GM12864 (cell line): ENCODE data around the gene NIPAL4.

Experiments
- DNase-seq: peaks from one replicate; pipeline ENCODE4 v3.0.0-alpha.2; 2011; ENCODE audit warnings: low read depth
- H3K4me3 ChIP-seq: 2 replicates; pipeline ENCODE4 v1.5.1; 2011; ENCODE audit warnings: mild to moderate bottlenecking, low read depth, low read length, control low read depth
- TF ChIP-seq, protein P1 (sequence below): IDR thresholded peaks from 2 replicates; pipeline ENCODE4 v1.5.1; 2011; ENCODE audit warnings: low read depth, mild to moderate bottlenecking, moderate library complexity, low read length, control low read depth, inconsistent platforms; ENCODE audit errors: missing control alignments

Gene NIPAL4

DNA sequence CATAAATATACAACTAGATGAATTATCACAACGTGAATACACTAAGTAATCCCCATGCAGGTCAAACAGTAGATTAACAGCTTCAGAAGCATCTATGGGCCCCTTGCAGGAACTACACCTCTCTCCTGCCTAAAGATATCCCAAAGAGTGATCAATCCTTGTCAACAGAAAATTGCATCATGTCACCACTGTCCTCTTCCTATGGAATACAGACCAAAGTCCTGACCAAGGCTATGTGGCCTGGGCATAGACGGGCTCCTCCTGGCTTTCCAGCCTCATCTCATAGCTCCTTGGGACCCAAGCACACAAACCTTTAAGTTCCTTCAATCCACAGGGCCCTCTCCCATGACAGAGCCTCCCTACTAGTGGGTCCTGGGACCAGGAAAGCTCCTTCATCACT, 25.3 kb downstream of the NIPAL4 start:
- DNase-seq = no peak
- H3K4me3 ChIP-seq = no peak overlapping the region

DNA sequence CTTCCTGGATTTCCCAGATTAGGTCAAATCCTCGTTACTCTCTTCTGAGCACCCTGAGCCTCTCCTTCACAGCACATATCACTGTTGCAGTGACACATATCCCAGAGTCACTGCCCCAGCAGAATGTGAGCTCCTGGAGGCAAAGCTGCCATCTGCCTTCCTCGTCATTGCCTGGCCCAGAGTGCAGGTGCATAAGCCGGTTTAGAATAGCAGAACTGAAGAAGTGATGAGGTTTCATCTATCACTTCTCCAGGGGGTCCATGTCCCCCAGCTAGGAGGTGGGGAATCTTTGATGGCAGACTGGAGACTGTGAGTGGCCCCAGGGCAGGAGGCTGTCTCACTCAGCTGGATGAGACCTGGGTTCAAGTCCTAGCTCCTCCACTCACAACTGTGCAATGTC, 25.8 kb downstream of the NIPAL4 start:
- DNase-seq = no peak
- TF ChIP-seq, protein P1, sequence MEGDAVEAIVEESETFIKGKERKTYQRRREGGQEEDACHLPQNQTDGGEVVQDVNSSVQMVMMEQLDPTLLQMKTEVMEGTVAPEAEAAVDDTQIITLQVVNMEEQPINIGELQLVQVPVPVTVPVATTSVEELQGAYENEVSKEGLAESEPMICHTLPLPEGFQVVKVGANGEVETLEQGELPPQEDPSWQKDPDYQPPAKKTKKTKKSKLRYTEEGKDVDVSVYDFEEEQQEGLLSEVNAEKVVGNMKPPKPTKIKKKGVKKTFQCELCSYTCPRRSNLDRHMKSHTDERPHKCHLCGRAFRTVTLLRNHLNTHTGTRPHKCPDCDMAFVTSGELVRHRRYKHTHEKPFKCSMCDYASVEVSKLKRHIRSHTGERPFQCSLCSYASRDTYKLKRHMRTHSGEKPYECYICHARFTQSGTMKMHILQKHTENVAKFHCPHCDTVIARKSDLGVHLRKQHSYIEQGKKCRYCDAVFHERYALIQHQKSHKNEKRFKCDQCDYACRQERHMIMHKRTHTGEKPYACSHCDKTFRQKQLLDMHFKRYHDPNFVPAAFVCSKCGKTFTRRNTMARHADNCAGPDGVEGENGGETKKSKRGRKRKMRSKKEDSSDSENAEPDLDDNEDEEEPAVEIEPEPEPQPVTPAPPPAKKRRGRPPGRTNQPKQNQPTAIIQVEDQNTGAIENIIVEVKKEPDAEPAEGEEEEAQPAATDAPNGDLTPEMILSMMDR = no peak
- H3K4me3 ChIP-seq = no peak overlapping the region

More for the DNA sequence above, 25.3 kb downstream of the NIPAL4 start:
- TF ChIP-seq, protein P1 = no peak

DNA sequence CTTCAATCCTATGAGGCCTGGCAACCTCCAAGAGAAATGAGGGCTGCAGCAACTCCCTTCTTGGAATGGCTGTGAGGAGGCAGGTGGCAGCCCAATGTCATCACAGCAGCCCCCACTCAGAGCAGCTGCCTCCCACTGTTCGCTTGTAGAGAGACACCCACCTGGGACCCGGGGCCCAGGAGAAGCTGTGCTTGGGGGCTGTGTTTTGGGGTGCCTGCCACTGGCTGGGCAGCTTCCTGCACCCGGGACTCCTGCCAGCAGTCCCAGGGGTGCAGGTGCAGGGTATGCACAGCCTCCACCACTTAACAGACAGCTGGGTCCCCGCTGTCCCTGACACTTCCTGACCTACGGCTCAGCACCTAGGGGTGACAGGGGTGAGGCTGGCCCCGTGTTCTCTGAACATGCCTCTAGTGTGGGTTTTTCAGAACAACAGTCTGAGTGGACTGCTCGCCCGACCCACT, 26.2 kb downstream of the NIPAL4 start:
- no peak overlapping the region for H3K4me3 ChIP-seq
- no peak for DNase-seq
- TF ChIP-seq, protein P1 = no peak

DNA sequence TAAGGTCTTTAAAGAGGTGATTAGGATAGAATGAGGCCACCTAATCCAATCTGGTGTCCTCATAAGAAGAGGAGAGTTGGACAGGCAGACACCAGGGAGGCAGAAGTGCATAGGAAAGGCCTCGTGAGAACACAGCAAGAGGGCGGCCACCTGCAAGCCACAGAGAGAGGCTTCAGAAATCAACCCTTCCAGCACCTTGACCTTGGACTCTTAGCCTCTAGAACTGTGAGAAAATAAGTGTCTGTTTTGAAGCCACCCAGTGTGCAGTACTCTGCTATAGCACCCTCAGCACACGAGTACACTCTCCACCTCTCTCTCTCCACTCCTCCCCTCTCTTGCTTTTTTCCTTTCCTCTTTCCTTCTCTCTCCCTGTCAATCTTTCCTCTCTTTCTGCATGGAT, 26.8 kb downstream of the NIPAL4 start:
- TF ChIP-seq, protein P1 = no peak
- DNase-seq = no peak

DNA sequence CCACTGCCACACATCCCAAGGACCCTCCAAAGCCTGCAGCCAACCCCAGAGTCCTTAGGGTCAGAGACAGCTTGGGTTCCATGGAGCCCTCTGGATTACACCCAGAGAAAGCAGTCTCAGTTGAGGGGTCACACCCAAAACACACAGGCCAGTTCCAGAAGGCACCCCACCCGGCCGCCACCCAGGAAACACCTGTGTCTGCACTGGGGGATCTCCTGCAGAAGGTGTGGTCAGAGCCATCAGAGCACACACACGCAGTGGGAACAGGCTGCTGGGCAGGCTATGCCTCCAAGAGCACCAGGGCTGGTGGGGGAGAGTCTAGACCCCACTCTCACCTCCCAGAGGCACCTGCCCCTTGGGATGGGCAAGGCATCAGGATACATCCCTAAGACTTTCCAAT, 27.3 kb downstream of the NIPAL4 start:
- DNase-seq = no peak
- no peak overlapping the region for H3K4me3 ChIP-seq
- TF ChIP-seq, protein P1 = no peak

More for the DNA sequence above, 26.8 kb downstream of the NIPAL4 start:
- no peak overlapping the region for H3K4me3 ChIP-seq

DNA sequence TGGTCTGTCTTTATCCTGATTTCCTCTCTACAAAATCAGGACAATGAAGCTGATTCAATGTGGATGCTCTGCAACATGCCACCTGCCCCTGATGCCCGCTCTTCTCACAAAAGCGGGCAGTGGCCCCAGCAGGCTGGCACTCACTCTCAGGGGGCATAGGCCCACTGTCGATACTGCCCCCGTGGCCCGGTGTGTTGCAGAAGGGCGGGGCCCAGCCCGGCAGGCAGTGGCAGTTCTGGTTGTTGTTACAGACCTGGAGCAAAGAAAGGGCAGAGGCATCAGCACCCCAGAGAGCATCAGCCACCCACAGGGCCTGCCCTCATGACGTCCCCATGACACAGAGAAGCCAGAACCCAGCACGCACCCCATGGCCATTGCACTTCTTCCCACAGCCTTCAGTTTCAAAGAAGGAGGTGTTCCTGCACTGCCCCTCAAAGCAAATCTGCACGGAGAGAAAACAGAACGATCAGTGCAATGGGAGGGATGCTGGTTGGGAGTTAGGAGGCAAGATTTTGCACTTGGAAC, 31.5 kb downstream of the NIPAL4 start:
- TF ChIP-seq, protein P1 = no peak

DNA sequence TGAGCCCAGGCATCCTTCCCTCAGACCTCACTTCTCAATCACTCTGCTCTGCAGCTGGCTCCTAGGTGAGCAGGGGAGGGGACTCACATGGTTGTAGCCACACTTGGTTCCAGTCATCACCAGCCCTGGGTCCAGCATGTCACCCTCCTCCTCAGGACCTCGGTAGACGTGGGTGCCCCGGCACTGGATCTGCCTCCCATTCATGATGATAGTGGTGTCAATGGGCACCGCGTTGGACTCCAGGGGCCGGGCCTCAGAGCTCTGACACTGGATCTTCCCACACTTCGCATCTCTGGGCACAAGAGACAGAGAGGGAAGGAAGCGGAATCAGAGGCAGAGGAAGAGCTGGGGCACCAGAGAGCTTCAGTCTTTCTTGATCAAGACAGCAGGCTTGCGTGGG, 32.9 kb downstream of the NIPAL4 start:
- DNase-seq = no peak
- TF ChIP-seq, protein P1 = no peak
- no peak overlapping the region for H3K4me3 ChIP-seq

More for the DNA sequence above, 31.5 kb downstream of the NIPAL4 start:
- no peak overlapping the region for H3K4me3 ChIP-seq
- DNase-seq = no peak
